HepG2 (cell line): ENCODE results near the gene GRHPR. TPM values are rescaled to one million over a fixed set of nuclear protein-coding genes. Genes with fewer than 3 reads are reported as not detected.
A peak's percentile ranks its signal among the peaks of the same experiment; 100 is the strongest.

Experiments used
- ATAC-seq: fragments of 200-7000 bp; cut with Tn5 transposase; 3 replicates; pipeline ENCODE4 v1.9.1; 2020; ENCODE audit warnings: mild to moderate bottlenecking, moderate library complexity
- BruUV-seq: library from RNA; stranded (reverse); fragments of 400-500 nt; replicated peaks from 2 replicates; lab custom pipeline; 2021; lab: Mats Ljungman, UMichigan
- CTCF ChIA-PET: fragments of 300-600 bp; formaldehyde crosslinking; extraction: SDS; loops from one replicate; lab custom pipeline; 2021; ENCODE audit warnings: low total read pairs, inconsistent platforms, low intra/inter-chr PET ratio; lab: Yijun Ruan, JAX
- POLR2A ChIA-PET: fragments of 350-600 bp; sonication (Branson Sonifier 250); formaldehyde crosslinking; loops from one replicate; lab custom pipeline; 2020; ENCODE audit warnings: antibody characterized with exemption, inconsistent platforms; lab: Yijun Ruan, JAX
- DNase-seq: peaks from one replicate; pipeline ENCODE4 v3.0.0-alpha.2; 2015; ENCODE audit warnings: low spot score
- FAIRE-seq: peaks from 3 replicates; lab custom pipeline; 2011; peaks lifted over from hg19 to GRCh38; lab: Jason Lieb, UNC
- H2AFZ ChIP-seq: one replicate; pipeline ENCODE4 v1.6.1; 2011; ENCODE audit warnings: low read length, inconsistent platforms
- H3K27ac ChIP-seq: fragments of 300-600 bp; 3 replicates; pipeline ENCODE4 v1.8.0; 2011; ENCODE audit warnings: mixed run types, mild to moderate bottlenecking, mixed read lengths, low read length, inconsistent platforms; ENCODE audit not compliant: insufficient read depth; ENCODE audit errors: extremely low read length
- H3K27me3 ChIP-seq, 2 experiments: fragments of 200-600 bp in 1 of 2; 2 replicates in 1 of 2; 3 replicates in 1 of 2; pipeline versions ENCODE4 v1.6.0 to v1.8.0; 2011; ENCODE audit warnings: low read length in 2 of 2, mild to moderate bottlenecking in 2 of 2, moderate library complexity in 2 of 2, inconsistent platforms in 1 of 2; ENCODE audit not compliant: insufficient read depth in 2 of 2, control insufficient read depth in 1 of 2
- H3K36me3 ChIP-seq, 2 experiments: fragments of 200-600 bp in 1 of 2; replicated peaks in 1 of 2; 2 replicates in 1 of 2; 3 replicates in 1 of 2; pipeline versions ENCODE4 v1.5.1 to v1.8.0; 2011; ENCODE audit warnings: low read length in 2 of 2, inconsistent platforms in 1 of 2; ENCODE audit not compliant: insufficient read depth in 2 of 2, control insufficient read depth in 1 of 2
- H3K4me1 ChIP-seq: 2 replicates; pipeline ENCODE4 v1.5.1; 2012; ENCODE audit warnings: low read length, inconsistent platforms; ENCODE audit not compliant: insufficient read depth
- H3K4me2 ChIP-seq: 2 replicates; pipeline ENCODE4 v1.6.0; 2011; ENCODE audit warnings: low read depth, low read length, inconsistent platforms
- H3K4me3 ChIP-seq, 3 experiments: fragments of 200-600 bp in 1 of 3; sonication (generic), shearing (Covaris generic) in 1 of 3; replicated peaks in 1 of 3; 2 replicates each; pipeline ENCODE4 v1.5.1; 2011 to 2016; ENCODE audit warnings: low read length in 3 of 3, inconsistent platforms in 2 of 3, low read depth in 2 of 3, mild to moderate bottlenecking in 2 of 3, control low read depth in 1 of 3, mixed read lengths in 1 of 3; ENCODE audit not compliant: insufficient read depth in 1 of 3
- H3K79me2 ChIP-seq: one replicate; pipeline ENCODE4 v1.6.1; 2011; ENCODE audit warnings: low read length, inconsistent platforms; ENCODE audit not compliant: insufficient read depth
- H3K9ac ChIP-seq: 2 replicates; pipeline ENCODE4 v1.6.0; 2011; ENCODE audit warnings: mild to moderate bottlenecking, low read depth, low read length, inconsistent platforms; ENCODE audit not compliant: insufficient read depth
- H3K9me3 ChIP-seq: 2 replicates; pipeline ENCODE4 v1.5.1; 2012; ENCODE audit warnings: mild to moderate bottlenecking, low read length
- H4K20me1 ChIP-seq: 2 replicates; pipeline ENCODE4 v1.6.0; 2011; ENCODE audit warnings: inconsistent platforms, mild to moderate bottlenecking, low read length, moderate library complexity; ENCODE audit not compliant: insufficient read depth
- ATF2 ChIP-seq: sonication (generic); formaldehyde crosslinking; IDR thresholded peaks from 2 replicates; pipeline ENCODE4 v1.4.0; 2020; ENCODE audit warnings: missing genetic modification reagents
- GTF2F1 ChIP-seq: fragments of 150-350 bp; IDR thresholded peaks from 2 replicates; pipeline ENCODE4 v1.6.1; 2014; ENCODE audit warnings: low read length
- MYC ChIP-seq: sonication (generic); formaldehyde crosslinking; IDR thresholded peaks from 2 replicates; pipeline ENCODE4 v1.9.0; 2021; ENCODE audit warnings: missing genetic modification reagents, borderline replicate concordance
- NCOA1 ChIP-seq: sonication (generic); formaldehyde crosslinking; IDR thresholded peaks from 2 replicates; pipeline ENCODE4 v1.9.0; 2021; ENCODE audit warnings: missing genetic modification reagents
- NCOA2 ChIP-seq: sonication (generic); formaldehyde crosslinking; IDR thresholded peaks from 2 replicates; pipeline ENCODE4 v1.8.0; 2022; ENCODE audit warnings: inconsistent platforms
- NR2F1 ChIP-seq, 2 experiments: fragments of 450-650 bp in 1 of 2; formaldehyde crosslinking in 1 of 2; IDR thresholded peaks; 2 replicates each; pipeline versions ENCODE4 v1.5.0 to v1.6.1; 2016 to 2020; ENCODE audit warnings: mild to moderate bottlenecking in 1 of 2, missing compliant biosample characterization in 1 of 2, missing genetic modification reagents in 1 of 2, moderate library complexity in 1 of 2
- SKI ChIP-seq: fragments of 450-650 bp; IDR thresholded peaks from one replicate; pipeline ENCODE4 v1.6.1; 2018; ENCODE audit warnings: mild to moderate bottlenecking; ENCODE audit not compliant: partially characterized antibody
- XBP1 ChIP-seq: sonication (generic); formaldehyde crosslinking; IDR thresholded peaks from 2 replicates; pipeline ENCODE4 v1.5.0; 2020; ENCODE audit warnings: missing genetic modification reagents
- ZFP91 ChIP-seq: sonication (generic); formaldehyde crosslinking; IDR thresholded peaks from 2 replicates; pipeline ENCODE4 v1.9.0; 2022; ENCODE audit warnings: missing genetic modification reagents, mild to moderate bottlenecking, borderline replicate concordance
- ZNF121 ChIP-seq: sonication (generic); formaldehyde crosslinking; IDR thresholded peaks from 2 replicates; pipeline ENCODE4 v1.5.0; 2020; ENCODE audit warnings: mild to moderate bottlenecking, missing genetic modification reagents
- ZNF629 ChIP-seq: sonication (generic); formaldehyde crosslinking; conservative IDR thresholded peaks from 2 replicates; pipeline ENCODE4 v1.5.0; 2020; ENCODE audit warnings: missing genetic modification reagents
- ZNF770 ChIP-seq: sonication (generic); formaldehyde crosslinking; IDR thresholded peaks from 2 replicates; pipeline ENCODE4 v1.5.0; 2020; ENCODE audit warnings: mild to moderate bottlenecking, missing genetic modification reagents
- WGBS: methylation state at CpG from one replicate; pipeline ENCODE4 v1.1.6; 2017; ENCODE audit warnings: low lambda C conversion rate; 5-methylcytosine and 5-hydroxymethylcytosine counted together
- in situ Hi-C: cut with HindIII; loops from 2 replicates; pipeline ENCODE4 v1.10.0; 2017; ENCODE audit warnings: low pct_unique_long_range_greater_than_20kb; ENCODE audit not compliant: extremely low pct_ligation_motif_present
- intact Hi-C: fragments of 100-400 bp; cut with micrococcal nuclease; formaldehyde crosslinking; loops from one replicate; pipeline ENCODE4 v1.10.0; 2022; ENCODE audit not compliant: unreplicated experiment
- polyA plus RNA-seq, 8 experiments: library from polyadenylated mRNA; depleted of rRNA in 3 of 8; stranded (reverse) in 7 of 8; unstranded in 1 of 8; fragments of >200 nt; fragmentation: Illumina TruSeq in 4 of 8; extraction: Trizol in 4 of 8; gene quantifications; 2 replicates each; pipeline versions ENCODE4 v1.2.1 to v1.2.3, GENCODE V29; 2011 to 2016; ENCODE audit warnings: low read depth in 4 of 8, missing spikeins in 1 of 8, mixed read lengths in 1 of 8; ENCODE audit not compliant: insufficient read depth in 1 of 8
- total RNA-seq, 5 experiments: library from RNA; depleted of rRNA; stranded (reverse); fragments of >200 nt; fragmentation: Illumina TruSeq; extraction: Trizol; gene quantifications; 2 replicates each; pipeline ENCODE4 v1.2.3, GENCODE V29; 2016; ENCODE audit warnings: low read depth in 1 of 5

The GRHPR gene
- total and polyA plus RNA-seq, 2 of the 13 experiments (the other 11 are each of a cell fraction or from before 2014, with no cell fraction given): 113 to 115 TPM

GRCh38 chr9:37423508-37423907, 1.0 kb downstream of the GRHPR start:
- BruUV-seq: no TSS peak
- intact Hi-C loops: loop anchor here (2.0 kb wide), 1 partner anchor 41 kb away; the partner anchor contains the start of gene ZBTB5
- Histone ChIP-seq H3K9me3 (no peaks in the 10 kb centered on the region), H3K36me3 (peaks cover 13 to 19% of the 10 kb centered on the region in 2 experiments; a peak in 4 of 5 replicates), H3K27me3 (no peaks in the 10 kb centered on the region), H3K4me1 (peaks cover 42% of the 10 kb centered on the region), H2AFZ (no peak overlapping the region), H3K79me2 (peaks cover 28% of the 10 kb centered on the region), H3K9ac (peak overlapping the region; percentile 94), H3K4me2 (peak overlapping the region; percentile 81), H3K4me3 (peak overlapping the region; percentile 79 to 86 (median 84))
- ChIA-PET CTCF (interaction anchor here (1.2 kb wide), 1 partner anchor 12 kb away, joined by 3 read pairs; no protein-coding TSS in a partner anchor), POLR2A (interaction anchor here (0.7 to 3.6 kb wide), 3 partner anchors 12 to 431 kb away, joined by 3 to 34 read pairs (median 18); partner anchors contain the start of gene ZBTB5)
- no peak for DNase-seq
- WGBS: 17% methylated on average over 2 of the region's 2 CpGs
- ATAC-seq: no peak
- TF ChIP-seq ZNF121 (peak; percentile 80), ZNF629 (peak; percentile 34; the same call in 1 of the 2 replicates), SKI (no peak), XBP1 (CRISPR knock-in tag) (no peak), ZNF770 (0 out of 2 replicates have a peak, but pooled peaks have one; percentile 3)
- TF ChIP-seq, all 625 proteins: peak for 3
- FAIRE-seq: no peak
- H4K20me1 ChIP-seq: peaks cover 4% of the 10 kb centered on the region; the same call in 1 of the 2 replicates
- in situ Hi-C loops: no loop called here
- peak overlapping the region; percentile 88 for H3K27ac ChIP-seq

- WGBS: 28% methylated on average over 8 of the region's 8 CpGs
- Histone ChIP-seq H3K4me1 (peaks cover 37% of the 10 kb centered on the region), H3K27ac (peak overlapping the region; percentile 88), H3K4me2 (peak overlapping the region; percentile 81), H3K36me3 (peaks cover 16 to 26% of the 10 kb centered on the region in 2 experiments; a peak in 4 of 5 replicates), H3K9me3 (no peaks in the 10 kb centered on the region), H2AFZ (no peak overlapping the region), H4K20me1 (peaks cover 4% of the 10 kb centered on the region; the same call in 1 of the 2 replicates), H3K27me3 (no peaks in the 10 kb centered on the region), H3K9ac (peak overlapping the region; percentile 94), H3K79me2 (peaks cover 28% of the 10 kb centered on the region), H3K4me3 (peak overlapping the region; percentile 79 to 86 (median 84); a peak in 4 of 6 replicates)
- no TSS peak for BruUV-seq
- in situ Hi-C loops (no loop called here), intact Hi-C loops (no loop called here)
- ChIA-PET POLR2A (interaction anchor here (1.0 to 3.6 kb wide), 2 partner anchors 16 to 42 kb away, joined by 3 to 34 read pairs; partner anchors contain the start of gene ZBTB5), CTCF (no interaction called here)
- FAIRE-seq (peak; percentile 79), DNase-seq (peak; percentile 62), ATAC-seq (peak; percentile 58)
- TF ChIP-seq NCOA2: 0 out of 2 replicates have a peak, but pooled peaks have one; percentile 16
- TF ChIP-seq NCOA1: 0 out of 2 replicates have a peak, but pooled peaks have one; percentile 11
- peak; percentile 41; the same call in 1 of the 2 replicates for TF ChIP-seq MYC (CRISPR knock-in tag)
- no peak for TF ChIP-seq ATF2 (CRISPR knock-in tag)
- TF ChIP-seq GTF2F1: no peak
- TF ChIP-seq NR2F1 (CRISPR knock-in tag; IDR thresholded peaks at IDR 0.05): peak in 1 of 2 experiments; percentile 50; a peak in 2 of 4 replicates
- TF ChIP-seq ZFP91 (CRISPR knock-in tag): peak; percentile 77
Measured at GRCh38 chr9:37424204-37424685, 1.7 kb downstream of the GRHPR start.
